ENCODE results near the gene METTL21C.

The METTL21C gene

GRCh38 chr13:102670130-102670529, 24.7 kb downstream of the METTL21C start:
- in situ Hi-C loops (cut with HindIII; ENCODE audit: low sequenced_read_pairs) = no loop called here

- in situ Hi-C loops (cut with HindIII; ENCODE audit: low sequenced_read_pairs) = no loop called here
Observed at GRCh38 chr13:102667911-102668310, 26.9 kb downstream of the METTL21C start.

- in situ Hi-C loops (cut with HindIII; ENCODE audit: low sequenced_read_pairs) = no loop called here
Observed at GRCh38 chr13:102667023-102667422, 27.8 kb downstream of the METTL21C start.

DNA sequence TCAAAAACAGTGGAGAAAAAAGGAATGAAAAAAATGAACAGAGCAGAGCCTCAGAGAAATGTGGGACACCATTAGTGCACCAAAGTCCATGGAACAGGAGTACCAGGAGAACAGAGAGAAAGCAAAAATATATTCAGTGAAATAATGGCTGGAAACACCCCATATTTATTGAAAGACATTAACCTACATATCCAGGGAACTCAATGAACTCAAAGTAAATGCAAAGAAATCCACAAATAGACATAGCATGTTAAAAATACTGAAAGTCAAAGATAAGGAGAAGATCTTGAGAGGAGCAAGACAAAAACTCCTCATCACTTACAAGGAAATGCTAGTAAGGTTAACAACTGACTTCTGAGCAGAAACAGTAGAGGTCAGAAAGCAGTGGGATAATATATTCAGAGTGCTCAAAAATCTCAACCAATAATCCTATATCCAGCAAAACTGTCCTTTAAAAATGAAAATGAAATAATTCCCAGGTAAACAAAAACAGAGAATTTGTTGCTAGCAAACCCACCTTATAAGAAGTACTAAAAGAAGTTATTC, 35.6 kb downstream of the METTL21C start:
- in situ Hi-C loops (cut with HindIII; ENCODE audit: low sequenced_read_pairs) = no loop called here

- in situ Hi-C loops (cut with HindIII; ENCODE audit: low sequenced_read_pairs) = no loop called here
Observed at GRCh38 chr13:102658660-102659059, 36.2 kb downstream of the METTL21C start.

DNA sequence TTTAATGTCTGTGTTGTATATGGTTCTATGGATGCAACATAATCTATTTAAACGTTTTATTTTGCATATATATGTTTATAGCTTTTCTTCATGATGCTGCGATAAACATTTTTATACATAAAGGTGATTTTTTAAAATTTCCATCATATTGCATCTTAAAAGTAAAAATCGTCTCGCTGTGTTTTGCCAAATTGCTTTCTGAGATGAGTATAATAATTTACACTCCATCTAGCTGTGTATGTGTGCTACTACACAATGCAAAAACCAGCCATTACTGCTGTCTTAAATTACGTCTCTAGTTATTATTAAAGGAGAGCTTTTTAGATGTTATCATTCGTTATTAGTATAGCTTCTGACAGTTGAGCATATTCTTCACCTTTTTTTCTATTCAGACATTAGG, 37.2 kb downstream of the METTL21C start:
- in situ Hi-C loops (cut with HindIII; ENCODE audit: low sequenced_read_pairs) = no loop called here

GRCh38 chr13:102654756-102655155, 40.1 kb downstream of the METTL21C start:
- in situ Hi-C loops (cut with HindIII; ENCODE audit: low sequenced_read_pairs) = no loop called here

GRCh38 chr13:102651892-102652291, 43.0 kb downstream of the METTL21C start:
- in situ Hi-C loops (cut with HindIII; ENCODE audit: low sequenced_read_pairs) = no loop called here

GRCh38 chr13:102651392-102651791, 43.5 kb downstream of the METTL21C start:
- in situ Hi-C loops (cut with HindIII; ENCODE audit: low sequenced_read_pairs) = no loop called here

DNA sequence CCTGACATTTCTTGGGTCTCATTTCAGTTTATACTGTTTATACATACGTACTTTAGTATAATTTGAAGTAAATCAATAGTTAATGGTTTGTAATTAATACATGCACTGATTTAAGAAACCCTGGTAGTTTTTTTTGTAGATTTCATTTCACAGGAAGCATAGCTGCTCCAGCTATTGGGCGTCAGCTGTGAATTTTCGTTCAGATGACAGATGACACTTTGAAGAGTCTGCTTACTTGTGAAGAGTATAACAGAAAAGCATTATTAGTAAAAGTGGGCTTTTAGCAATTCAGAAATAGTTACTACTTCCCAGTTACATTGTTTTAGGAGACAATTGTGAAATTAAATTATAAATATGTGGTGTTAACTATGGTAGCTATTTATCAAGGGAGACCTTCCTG, 44.4 kb downstream of the METTL21C start:
- in situ Hi-C loops (cut with HindIII; ENCODE audit: low sequenced_read_pairs) = no loop called here

DNA sequence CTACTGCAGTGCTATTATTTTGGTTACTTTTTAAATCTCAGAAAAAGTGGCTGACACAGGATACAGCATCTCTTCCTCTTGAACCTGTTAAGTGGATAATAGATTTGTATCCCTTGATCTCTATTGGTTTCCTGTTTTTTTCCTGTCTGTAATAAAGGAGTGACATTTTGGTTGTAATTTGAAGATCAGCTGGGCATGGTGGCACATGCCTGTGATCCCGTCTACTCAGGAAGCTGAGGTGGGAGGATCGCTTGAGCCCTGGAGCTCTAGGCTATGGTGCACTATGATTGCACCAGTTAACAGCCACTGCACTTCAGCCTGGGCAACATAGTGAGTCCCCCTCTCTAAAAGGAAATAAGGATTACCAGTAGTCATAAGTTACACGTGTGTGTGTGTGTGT, 46.8 kb downstream of the METTL21C start:
- in situ Hi-C loops (cut with HindIII; ENCODE audit: low sequenced_read_pairs) = no loop called here

GRCh38 chr13:102645701-102646100, 49.1 kb downstream of the METTL21C start:
- in situ Hi-C loops (cut with HindIII; ENCODE audit: low sequenced_read_pairs) = no loop called here

DNA sequence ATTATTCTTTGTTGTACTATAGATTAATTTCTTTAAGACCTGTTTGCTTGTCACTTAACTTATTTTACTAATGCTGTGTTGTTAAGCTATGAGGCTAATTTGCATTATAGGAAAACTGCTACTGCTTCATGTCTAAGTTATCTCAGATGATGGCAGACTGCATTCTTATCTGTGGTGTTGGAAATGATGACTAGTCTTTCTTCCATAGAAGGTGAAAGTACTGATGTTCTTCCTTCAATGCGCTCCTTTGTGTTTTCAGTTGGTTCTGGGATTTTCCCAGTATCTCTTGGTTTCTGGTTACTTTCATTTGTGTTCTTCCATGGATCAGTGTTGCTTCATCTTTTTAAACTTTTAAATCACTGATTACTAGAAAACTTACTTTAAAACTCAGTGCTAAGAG, 51.2 kb downstream of the METTL21C start:
- in situ Hi-C loops (cut with HindIII; ENCODE audit: low sequenced_read_pairs) = no loop called here

GRCh38 chr13:102642475-102642874, 52.4 kb downstream of the METTL21C start:
- in situ Hi-C loops (cut with HindIII; ENCODE audit: low sequenced_read_pairs) = no loop called here

DNA sequence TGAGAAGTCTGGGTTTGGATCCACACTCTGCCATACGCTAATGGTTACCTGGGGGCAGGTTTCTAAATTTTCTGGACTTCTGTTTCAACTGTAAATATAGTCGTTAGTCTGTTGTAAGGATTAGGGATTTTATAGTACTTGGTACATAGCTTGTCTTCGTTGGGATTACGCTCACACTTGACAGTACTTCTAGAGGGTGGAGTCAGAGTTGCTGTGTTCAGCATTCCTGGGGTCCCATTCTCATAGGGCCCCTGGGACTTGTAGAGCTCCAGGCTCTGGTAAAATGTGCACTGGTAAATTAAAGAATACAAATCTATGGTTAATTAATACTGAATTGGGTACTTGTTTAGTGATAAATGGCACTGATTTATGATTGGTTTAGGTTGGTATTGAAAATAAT, 52.8 kb downstream of the METTL21C start:
- in situ Hi-C loops (cut with HindIII; ENCODE audit: low sequenced_read_pairs) = no loop called here

- in situ Hi-C loops (cut with HindIII; ENCODE audit: low sequenced_read_pairs) = no loop called here
Observed at GRCh38 chr13:102638741-102639140, 56.1 kb downstream of the METTL21C start.
